ENCODE measurements around the gene DDX43. TPM values are rescaled to one million over a fixed set of nuclear protein-coding genes. Genes with fewer than 3 reads are reported as not detected.
"Not testable (repeated sequence)": the region's sequence is repeated elsewhere in the genome, so short reads cannot be mapped to it uniquely, and the experiment has no call there.

The DDX43 gene
- total RNA-seq, 1 experiment from 2014 or later, result not detected

GRCh38 chr6:73388433-73388799 lies 6.2 kb upstream of the DDX43 start:
- no peak for DNase-seq (ENCODE audit: extremely low read depth, low read depth)

DNA sequence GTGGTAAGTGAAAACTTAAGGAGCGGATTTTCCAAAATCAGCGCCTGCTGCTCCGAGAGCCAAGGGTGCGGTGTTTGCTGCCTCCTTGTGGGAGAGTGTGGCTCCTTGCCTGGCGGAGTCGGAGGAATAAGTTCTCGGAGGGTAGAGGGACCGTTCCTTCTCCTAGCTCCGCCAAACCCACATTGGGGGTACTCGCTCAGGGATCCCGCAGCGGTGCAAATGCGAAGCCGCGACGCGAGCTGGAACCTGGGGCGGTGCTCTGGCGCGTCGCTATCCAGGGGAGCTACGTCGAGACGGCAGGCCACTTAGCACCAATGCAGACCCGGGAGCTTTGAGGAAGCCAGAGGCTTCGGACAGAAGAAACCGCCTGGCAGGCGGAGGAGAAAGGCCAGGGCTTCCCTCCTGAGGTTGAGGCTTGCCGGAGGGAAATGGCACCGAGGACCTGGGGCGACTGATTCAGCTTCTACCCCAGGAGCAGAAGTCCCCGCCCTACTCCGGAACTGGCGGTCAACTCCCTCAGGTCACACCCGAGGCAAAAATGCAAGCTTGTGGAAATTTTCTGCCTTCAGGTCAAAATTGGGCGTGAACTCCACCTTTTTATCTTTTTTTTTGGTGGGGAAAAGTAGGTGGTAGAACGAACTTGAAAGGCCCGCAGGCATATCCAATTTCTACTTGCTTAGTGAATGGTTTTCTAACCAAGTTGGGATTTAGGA lies 5.7 kb upstream of the DDX43 start:
- DNase-seq (ENCODE audit: extremely low read depth, low read depth), result peak; percentile 57

DNA sequence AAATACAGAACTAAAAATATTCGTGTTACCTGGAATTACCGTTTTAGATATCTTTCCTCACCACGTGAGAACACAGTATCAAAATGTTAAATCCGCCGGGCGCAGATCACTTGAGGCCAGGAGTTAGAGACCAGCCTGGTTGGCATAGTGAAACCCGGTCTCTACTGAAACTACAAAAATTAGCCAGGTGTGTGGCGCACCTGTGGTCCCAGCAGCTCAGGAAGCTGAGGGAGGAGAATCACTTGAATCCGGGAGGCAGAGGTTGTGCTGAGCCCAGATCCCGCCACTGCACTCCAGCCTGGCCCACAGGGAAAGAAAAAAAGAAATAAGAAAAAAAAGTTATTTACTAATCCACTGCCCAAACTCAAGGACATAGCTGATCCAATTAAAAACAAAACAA lies 4.8 kb upstream of the DDX43 start:
- no peak for DNase-seq (ENCODE audit: extremely low read depth, low read depth)

- no peak for DNase-seq (ENCODE audit: extremely low read depth, low read depth)
These were observed 3.0 kb upstream of the DDX43 start for GRCh38 chr6:73391675-73392074.

- not testable (repeated sequence) for DNase-seq (ENCODE audit: extremely low read depth, low read depth)
These were observed 2.4 kb upstream of the DDX43 start for GRCh38 chr6:73392188-73392587.

- DNase-seq (ENCODE audit: extremely low read depth, low read depth), result no peak
These were observed 1.4 kb upstream of the DDX43 start for GRCh38 chr6:73393278-73393677.

DNA sequence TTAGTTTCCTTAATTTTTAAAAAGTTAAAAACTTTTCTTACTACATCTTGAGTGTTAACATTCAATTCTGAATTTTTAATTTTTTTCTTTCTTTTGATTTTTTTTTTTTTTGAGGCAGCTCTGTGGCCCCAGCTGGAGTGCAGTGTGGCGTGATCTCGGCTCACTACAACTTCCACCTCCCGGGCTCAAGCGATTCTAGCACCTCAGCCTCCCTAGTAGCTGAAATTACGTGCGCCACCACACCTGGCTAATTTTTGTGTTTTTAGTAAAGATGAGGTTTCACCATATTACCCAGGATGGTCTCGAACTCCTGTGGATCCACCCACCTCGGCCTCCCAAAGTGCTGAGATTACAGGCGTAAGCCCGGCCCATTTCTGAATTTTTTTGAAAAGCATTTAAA lies 1.2 kb downstream of the DDX43 start:
- DNase-seq (ENCODE audit: extremely low read depth, low read depth), result no peak

DNA sequence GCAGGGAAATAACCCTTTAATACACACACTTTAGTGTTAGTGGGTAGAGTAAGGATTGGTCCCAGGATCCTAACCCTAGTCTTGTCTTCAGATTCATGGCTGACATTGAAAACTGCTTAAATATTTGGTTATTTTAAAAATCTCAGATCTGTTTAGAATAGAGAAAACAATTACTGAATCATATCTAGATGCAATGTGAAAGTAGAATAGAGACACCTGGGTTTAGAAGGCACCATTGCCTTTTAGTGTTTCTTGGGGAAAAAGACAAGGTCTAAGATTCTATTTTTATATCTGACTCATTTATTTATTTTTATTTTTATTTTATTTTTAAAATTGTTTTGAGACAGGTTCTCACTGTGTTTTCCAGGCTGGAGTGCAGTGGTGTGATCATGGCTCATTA lies 6.0 kb downstream of the DDX43 start:
- DNase-seq (ENCODE audit: extremely low read depth, low read depth), result no peak

- DNase-seq (ENCODE audit: extremely low read depth, low read depth), result no peak
These were observed 14.8 kb downstream of the DDX43 start for GRCh38 chr6:73409395-73409794.

DNA sequence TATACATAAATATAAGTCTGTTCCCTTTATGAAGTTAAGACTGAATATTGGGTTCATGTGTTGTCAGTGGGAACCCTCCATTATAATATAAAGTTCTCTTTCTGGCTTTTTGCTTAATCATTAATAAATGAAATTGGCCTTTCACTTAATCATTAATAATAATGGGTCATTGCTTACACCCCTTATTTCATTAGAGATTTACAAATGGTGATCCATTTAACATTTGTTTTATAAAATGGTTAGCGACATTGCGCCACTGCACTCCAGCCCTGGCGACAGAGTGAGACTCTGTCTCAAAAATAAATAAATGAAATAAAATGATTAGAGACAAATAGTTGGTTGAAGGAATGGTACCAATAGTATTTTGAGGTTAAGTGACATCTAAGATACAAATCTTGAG lies 18.5 kb downstream of the DDX43 start:
- no peak for DNase-seq (ENCODE audit: extremely low read depth, low read depth)

DNA sequence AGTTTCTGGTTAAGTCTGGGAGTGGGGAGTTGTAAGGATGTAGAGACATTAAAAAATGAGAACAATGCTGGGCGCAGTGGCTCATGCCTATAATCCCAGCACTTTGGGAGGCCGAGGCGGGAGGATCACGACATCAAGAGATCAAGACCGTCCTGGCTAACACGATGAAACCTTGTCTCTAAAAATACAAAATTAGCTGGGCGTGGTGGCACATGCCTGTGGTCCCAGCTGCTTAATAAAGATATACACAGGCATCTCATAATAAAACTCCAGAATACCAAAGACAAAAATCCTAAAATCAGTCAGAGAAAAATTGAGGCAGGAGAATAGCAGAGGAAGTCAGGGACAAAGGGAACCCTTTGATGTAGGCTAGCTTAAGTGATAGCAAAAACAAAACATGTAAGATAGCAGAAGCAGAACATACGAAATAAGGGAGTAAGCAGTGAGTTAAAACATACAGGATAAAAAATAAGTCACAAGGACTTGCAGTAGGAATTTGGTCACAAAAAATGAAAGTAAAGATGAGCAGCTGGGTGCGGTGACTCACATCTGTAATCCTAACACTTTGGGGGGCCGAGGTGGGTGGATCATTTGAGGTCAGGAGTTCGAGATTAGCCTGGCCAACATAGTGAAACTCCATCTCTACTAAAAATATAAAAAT lies 23.6 kb downstream of the DDX43 start:
- DNase-seq (ENCODE audit: extremely low read depth, low read depth), result no peak

DNA sequence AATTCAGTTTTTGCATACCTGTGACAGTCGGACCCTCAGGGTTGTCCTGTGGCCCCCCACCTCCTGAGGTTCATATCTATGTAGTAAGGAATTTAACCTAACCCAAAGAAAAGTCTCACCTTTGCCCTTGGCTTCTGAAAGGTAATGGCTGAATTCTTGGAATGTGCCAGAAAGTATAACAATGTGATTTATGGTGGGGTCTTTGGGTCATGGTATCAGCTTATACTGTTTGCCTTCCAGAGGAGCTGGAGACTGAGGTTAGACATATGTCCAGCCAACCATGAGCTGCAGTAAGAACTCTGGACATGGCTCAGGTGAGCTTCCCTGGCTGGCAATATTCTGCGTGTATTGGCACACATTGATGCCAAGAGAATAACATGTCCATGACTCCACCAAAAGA lies 26.9 kb downstream of the DDX43 start:
- DNase-seq (ENCODE audit: extremely low read depth, low read depth), result no peak

GRCh38 chr6:73435236-73435635 lies 40.6 kb downstream of the DDX43 start:
- DNase-seq (ENCODE audit: extremely low read depth, low read depth), result no peak

- DNase-seq (ENCODE audit: extremely low read depth, low read depth), result no peak
These were observed 48.9 kb downstream of the DDX43 start for GRCh38 chr6:73443555-73443954.

DNA sequence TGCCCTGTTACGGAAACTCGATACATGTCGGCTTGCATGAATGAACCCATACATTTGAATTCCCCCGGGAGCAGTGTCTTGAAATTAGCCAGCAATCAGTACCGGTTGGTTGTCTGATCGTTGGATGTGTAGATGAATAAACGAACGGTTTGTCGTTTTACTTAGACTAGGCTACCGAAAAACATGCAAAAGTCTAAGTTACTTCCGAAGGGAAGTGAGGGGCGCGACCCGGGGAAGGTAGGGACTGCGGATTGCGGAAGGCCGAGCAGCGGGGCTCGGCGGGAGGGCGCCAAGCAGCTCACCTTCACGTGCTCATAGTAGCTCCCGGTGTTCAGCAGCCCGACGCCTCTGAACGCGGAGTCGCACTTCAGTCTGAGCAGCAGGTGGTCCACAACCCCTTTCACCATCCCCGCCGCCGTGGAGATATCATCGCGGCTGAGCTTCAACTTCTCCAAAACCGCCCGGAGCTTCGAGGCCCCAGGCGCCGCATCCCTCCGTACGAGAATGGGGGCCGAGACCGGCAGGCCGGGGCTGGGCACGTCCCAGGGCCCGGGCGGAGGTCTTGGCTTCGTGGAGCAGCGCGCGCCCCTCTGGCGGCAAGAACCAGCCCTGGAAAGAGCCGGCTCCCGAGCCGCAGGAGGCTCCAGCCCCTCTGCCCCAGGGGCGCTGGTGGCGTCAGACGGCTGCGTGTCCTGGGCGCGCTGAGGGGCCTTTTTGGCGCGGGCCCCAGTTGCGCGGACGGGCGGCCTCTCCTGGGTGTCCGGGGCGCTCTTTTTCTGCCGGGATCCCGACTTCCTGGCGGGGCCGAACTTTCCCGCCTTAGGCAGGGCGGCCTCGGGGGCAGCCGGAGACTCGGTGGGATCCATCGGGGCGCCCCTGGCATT lies 56.8 kb downstream of the DDX43 start:
- DNase-seq (ENCODE audit: extremely low read depth, low read depth), result no peak

GRCh38 chr6:73452107-73452461 lies 57.5 kb downstream of the DDX43 start, which contains the start of gene CGAS:
Gene CGAS, minus strand, starts transcription at chr6:73452297. Its CDS starts 116 bp downstream, at chr6:73452181.
- DNase-seq (ENCODE audit: extremely low read depth, low read depth), result no peak

- no peak for DNase-seq (ENCODE audit: extremely low read depth, low read depth)
These were observed 61.4 kb downstream of the DDX43 start for GRCh38 chr6:73455865-73456629.

DNA sequence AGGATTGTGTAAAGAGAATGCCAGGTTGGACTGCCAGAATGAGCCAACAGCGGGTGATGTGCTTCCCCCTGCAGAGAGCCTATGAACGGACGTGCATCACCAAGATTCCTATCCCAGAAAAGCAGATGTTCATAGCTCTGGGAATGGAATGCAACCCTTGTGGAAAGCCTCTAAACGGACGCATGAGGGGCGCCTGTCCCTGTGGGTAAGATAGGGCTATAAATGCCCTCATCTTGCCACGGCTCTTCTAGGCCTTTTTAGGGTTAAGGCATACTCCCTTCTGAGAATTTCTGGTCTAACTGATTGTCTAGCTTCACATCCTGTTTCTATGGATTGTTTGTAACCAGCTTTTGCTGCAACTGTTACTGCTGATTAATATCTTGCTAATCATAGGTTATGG lies 64.8 kb downstream of the DDX43 start:
- DNase-seq (ENCODE audit: extremely low read depth, low read depth), result not testable (repeated sequence)

- no peak for DNase-seq (ENCODE audit: extremely low read depth, low read depth)
These were observed 65.4 kb downstream of the DDX43 start for GRCh38 chr6:73460056-73460455.

DNA sequence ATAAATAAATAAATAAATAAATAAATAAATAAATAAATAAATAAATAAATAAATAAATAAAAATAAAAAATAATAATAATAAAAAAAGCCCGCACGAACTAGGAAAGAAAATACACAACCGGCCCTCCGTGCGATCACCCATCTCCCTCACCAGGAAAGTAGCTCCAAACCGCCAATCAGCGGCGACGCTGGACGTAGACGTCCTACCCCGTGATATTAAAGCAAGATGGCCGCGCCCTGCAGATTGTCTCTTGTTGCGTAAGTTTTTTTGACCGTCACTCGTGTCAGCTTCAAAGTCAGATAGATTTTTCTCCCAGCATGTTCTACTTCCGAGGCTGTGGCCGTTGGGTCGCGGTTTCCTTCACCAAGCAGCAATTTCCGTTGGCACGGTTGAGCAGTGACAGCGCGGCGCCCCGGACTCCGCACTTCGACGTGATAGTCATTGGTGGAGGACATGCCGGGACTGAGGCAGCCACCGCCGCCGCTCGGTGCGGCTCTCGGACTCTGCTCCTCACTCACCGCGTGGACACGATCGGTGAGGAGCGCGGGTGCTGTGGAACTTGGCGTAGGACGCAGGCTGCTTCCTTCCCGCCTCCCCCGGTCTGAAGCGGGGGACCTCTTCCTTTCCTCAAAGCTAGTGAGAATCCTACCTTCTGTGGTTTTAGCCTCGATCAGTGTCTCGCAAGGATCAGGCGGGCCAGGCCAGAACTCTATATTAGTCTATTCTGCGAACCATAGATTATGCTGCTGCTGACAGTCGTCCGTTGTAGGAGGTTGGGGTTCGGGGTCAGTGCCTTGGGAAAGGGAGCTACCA lies 67.1 kb downstream of the DDX43 start, which contains the start of gene MTO1:
Gene MTO1 (plus strand): TSS at position 201 of the 814 bp plus-strand sequence. CDS start 118 bp downstream, at position 319.
- peak; percentile 88 for DNase-seq (ENCODE audit: extremely low read depth, low read depth)
